Testis (tissue), 2 donors: ENCODE data around the gene ATP13A1.

Experiments used
- POLR2A ChIP-seq: fragments of 450-650 bp; IDR thresholded peaks from one replicate; pipeline ENCODE4 v1.6.1; 2017; ENCODE audit warnings: antibody characterized with exemption, mild to moderate bottlenecking, moderate library complexity
- TF ChIP-seq, protein P1 (sequence below), 3 experiments: fragments of 450-650 bp in 2 of 3; fragments of 200-600 bp in 1 of 3; sonication (generic) in 1 of 3; IDR thresholded peaks; one replicate each; pipeline ENCODE4 v1.5.1; 2016 to 2019; ENCODE audit warnings: antibody characterized with exemption in 3 of 3, mild to moderate bottlenecking in 2 of 3, moderate library complexity in 1 of 3

DNA sequence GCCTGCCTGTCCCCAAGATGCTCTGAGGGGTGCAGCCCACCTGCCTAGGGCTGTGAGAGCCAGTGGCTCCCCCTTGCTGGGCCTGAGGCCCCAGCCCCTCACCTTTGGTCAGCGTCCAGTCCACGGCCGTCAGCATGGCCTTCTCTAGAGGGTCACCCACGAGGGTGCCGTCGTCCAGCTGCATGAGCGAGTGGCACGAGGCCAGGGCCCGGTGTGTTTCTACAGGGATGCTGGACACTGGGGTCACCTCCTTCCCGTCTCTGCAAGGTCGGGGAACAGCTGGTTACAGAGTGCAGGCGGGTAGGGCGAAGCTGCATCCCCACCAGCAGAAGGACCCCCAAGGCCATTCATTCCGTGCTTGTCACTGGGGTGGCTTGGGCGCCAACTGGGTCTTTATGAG lies 9.0 kb downstream of the ATP13A1 start:
- TF ChIP-seq, protein P1, sequence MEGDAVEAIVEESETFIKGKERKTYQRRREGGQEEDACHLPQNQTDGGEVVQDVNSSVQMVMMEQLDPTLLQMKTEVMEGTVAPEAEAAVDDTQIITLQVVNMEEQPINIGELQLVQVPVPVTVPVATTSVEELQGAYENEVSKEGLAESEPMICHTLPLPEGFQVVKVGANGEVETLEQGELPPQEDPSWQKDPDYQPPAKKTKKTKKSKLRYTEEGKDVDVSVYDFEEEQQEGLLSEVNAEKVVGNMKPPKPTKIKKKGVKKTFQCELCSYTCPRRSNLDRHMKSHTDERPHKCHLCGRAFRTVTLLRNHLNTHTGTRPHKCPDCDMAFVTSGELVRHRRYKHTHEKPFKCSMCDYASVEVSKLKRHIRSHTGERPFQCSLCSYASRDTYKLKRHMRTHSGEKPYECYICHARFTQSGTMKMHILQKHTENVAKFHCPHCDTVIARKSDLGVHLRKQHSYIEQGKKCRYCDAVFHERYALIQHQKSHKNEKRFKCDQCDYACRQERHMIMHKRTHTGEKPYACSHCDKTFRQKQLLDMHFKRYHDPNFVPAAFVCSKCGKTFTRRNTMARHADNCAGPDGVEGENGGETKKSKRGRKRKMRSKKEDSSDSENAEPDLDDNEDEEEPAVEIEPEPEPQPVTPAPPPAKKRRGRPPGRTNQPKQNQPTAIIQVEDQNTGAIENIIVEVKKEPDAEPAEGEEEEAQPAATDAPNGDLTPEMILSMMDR (IDR thresholded peaks at IDR 0.05) = no peak
- no peak for TF ChIP-seq POLR2A
